Cortex of kidney (tissue), 1 donor: ENCODE results near the gene ATG13.

Experiments
- DNase-seq: peaks from one replicate; lab custom pipeline; 2025; lab: John Stamatoyannopoulos, UW

ATG13 gene

GRCh38 chr11:46607516-46607915 is 9.8 kb upstream of the ATG13 start:
- DNase-seq, result no peak

- no peak for DNase-seq
Measured at GRCh38 chr11:46609386-46609785, 8.0 kb upstream of the ATG13 start.

GRCh38 chr11:46611526-46612304 is 5.6 kb upstream of the ATG13 start:
- DNase-seq, result no peak

GRCh38 chr11:46612326-46612725 is 5.0 kb upstream of the ATG13 start:
- no peak for DNase-seq

- no peak for DNase-seq
Measured at GRCh38 chr11:46615756-46616155, 1.6 kb upstream of the ATG13 start.

DNA sequence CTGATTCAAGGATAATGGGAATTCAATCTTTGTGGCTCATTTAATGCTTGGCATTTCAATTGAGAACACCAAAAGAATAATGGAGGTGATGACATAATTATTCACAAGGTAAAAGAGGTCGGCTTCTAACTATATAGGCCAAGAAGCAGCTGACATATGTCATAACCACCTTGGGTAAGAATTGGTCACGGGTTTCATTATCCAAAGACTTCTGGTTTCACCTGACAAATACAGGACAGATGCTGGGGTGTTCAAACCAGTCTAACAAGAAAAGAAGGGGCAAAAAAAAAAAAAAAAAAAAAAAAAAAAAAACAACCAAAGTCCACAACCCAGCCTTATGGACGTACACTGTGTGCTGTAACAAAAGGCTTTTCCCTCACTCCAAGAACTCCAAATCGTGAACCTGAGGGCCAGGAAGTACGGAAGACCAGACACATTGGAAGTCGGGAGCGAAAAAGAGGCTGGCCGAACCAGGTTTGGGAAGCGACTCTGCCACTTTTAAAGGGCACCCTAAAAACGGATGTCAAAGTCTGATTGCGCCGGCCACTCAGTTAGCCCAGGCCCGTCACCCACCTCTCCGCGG is 711 bp upstream of the ATG13 start:
- DNase-seq, result no peak

DNA sequence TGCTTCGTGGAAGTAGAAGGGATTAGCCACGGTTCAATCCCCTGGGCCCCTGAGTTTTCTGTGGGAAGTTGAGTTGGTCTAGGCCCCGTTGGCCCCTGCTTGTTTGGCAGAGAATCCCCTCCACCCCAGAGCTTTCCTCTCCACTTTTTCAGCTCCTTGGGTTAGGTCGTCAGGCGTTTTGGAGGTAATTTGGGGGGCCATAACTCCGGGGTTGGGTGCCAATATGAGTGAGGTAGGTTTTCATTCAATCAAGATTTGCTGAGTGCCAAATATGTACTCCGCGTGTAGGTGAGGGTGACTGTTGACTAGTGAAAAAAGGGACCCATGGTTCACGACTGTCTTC is 590 bp downstream of the ATG13 start:
- DNase-seq, result no peak

DNA sequence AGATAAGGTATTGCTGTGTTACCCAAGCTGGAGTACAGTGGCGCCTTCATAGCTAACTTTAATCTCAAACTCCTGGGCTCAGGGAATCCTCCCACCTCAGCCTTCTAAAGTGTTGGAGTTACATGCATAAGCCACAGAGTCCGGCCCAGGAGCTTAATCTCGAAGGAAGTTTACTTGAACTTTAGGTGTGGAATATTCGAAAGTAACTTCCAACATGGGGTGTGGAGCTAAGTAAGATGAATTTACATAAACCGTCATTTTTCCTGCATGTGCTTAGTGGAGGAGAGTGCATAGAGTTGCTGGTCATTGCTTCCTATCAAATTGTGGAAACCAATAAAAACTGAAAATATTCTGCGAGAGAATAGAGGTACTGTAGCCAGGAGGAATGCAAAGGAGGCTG is 1.5 kb downstream of the ATG13 start:
- DNase-seq, result no peak

DNA sequence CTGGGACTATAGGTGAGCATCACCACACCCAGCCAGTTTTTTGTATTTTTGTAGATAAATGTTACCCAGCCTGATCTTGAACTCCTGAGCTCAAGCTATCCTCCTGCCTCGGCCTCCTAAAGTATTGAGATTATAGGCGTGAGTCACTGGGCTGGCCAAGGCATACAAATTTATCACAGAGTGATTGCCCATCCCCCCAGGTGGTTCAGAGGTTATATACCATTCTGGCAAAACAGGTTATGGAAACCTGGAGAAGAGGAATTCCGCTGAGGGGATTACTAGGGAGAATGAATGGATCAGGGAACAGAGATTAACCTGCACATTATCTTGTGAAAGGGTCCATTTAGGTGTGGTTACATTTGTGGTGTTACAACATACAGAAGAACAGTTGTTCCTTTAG is 8.1 kb downstream of the ATG13 start:
- DNase-seq, result no peak

DNA sequence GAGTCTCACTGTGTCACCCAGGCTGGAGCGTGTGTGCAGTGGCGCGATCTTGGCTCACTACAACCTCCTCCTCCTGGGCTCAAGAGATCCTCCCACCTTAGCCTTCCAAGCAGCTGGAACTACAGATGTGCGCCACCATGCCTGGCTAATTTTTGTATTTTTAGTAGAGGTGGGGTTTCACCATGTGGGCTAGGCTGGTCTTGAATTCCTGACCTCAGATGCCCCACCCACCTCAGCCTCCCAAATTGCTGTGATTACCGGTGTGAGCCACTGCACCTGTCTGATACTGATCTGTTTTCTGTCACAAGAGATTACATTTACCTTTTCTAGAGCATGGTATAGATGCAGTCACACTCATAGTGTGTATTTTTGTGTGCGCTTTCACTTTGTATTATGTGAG is 11.6 kb downstream of the ATG13 start:
- DNase-seq, result no peak

DNA sequence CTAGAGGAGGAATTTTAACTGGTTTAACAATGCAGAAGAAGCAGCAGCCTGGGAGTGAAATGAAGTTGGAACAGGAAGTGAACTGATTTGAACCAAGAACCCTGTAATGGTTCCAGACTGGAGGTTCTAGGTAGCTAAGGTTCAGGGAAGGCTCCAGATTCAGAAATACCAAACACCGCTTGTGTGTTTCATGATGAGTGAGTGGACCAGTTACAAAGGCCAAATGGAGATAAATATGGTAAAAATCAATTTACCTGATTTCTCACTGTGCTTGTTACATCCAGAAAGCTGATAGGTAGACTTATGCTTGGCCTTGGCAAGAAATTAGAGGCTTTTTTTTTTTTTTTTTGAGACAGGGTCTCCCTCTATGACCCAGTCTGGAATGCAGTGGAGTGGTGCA is 12.9 kb downstream of the ATG13 start:
- no peak for DNase-seq

GRCh38 chr11:46631676-46632075 is 14.3 kb downstream of the ATG13 start:
- DNase-seq, result no peak

DNA sequence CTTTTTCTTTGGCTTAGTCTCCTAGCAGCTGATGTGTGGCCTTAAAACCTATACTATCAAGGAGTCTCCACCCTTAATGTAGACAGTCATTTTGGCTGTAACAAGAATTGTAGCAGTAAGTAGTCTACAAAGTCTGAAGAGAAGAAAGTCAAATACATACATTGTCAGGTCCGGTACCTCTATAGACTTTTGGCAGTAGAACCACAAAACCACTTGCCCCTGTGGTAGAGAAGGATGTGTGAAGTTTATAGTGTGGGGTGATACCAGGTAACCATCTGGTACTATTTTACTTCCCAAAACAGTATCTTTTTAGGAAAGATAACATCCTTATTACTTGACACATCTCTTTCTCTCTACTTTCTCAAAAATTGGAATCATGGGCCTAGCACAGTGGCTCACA is 15.1 kb downstream of the ATG13 start:
- DNase-seq, result no peak

DNA sequence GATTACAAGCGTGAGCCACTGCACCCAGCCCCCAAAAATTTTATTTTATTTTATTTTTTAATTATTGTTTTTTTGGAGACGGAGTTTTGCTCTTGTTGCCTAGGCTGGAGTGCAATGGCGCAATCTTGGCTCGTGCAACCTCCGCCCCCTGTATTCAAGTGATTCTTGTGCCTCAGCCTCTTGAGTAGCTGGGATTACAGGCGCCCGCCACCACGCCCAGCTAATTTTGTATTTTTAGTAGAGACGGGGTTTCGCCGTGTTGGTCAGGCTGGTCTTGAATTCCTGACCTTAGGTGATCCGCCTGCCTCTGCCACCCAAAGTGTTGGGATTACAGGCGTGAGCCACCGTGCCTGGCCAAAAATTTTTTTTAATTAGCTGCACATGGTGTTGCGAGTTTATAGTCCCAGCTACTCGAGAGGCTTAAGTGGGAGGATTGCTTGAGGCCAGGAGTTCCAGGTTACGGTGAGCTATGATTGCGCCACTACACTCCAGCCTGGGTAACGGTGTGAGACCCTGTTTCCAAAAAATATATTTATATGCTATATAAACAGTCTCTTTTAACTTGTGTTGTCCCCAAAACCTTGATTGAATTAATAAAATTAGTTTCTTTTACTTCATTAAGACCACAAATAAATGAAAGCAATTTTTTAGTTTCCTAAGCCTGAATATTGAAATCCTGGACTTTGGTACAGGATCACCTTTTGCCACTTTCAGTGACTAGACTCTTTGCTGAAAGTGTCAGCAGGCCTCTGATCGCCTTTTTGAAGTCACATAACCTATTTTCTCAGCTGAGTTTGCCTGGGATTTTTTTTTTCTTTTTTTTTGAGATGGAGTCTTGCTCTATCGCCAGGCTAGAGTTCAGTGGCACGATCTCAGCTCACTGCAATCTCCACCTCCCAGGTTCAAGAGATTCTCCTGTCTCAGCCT is 16.2 kb downstream of the ATG13 start:
- no peak for DNase-seq

DNA sequence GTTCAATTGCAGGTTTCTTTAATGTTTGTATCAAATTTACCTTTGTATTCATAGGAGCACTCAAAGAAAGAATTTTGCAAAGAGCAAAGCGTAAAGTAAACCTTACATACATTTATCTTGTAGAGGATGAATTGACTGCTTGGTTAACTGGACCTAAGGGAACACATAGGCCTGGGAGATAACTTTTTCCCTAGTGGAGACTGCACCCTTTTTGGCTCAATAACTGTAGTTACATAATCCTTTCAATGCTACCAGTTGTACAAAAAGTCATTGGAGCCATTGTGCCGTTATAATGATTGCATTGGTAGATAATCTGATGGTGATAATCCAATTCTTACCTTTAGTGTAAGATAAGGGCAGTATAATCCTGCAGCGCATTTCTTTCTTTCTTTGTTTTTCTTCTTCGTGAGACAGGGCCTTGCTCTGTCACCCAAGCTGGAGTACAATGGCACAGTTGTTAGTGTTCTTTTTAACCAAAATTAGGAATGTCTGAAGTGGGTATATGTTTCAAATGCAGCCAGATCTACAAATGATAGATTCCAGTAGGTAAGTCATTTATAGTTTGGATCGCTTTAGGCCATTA is 18.3 kb downstream of the ATG13 start:
- DNase-seq, result no peak

GRCh38 chr11:46637546-46637945 is 20.2 kb downstream of the ATG13 start:
- no peak for DNase-seq

- DNase-seq, result no peak
Measured at GRCh38 chr11:46639197-46639839, 22.0 kb downstream of the ATG13 start.

- no peak for DNase-seq
Measured at GRCh38 chr11:46640036-46640788, 22.9 kb downstream of the ATG13 start.

DNA sequence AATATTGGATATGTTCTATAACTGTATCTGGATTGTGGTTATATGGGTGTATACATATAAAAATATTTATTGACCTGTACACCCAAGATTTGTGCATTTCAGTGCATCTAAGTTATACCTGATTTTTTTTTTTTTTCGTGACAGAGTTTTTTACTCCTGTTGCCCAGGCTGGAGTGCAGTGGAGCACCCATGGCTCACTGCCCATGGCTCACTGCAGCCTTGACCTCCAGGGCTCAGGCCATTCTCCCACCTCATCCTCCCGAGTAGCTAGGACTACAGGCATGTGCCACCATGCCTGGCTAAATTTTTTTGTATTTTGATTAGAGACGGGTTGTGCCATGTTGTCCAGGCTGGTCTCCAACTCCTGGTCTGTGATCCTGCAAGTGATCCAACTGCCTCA is 24.3 kb downstream of the ATG13 start:
- DNase-seq, result no peak

GRCh38 chr11:46642627-46643335 is 25.4 kb downstream of the ATG13 start:
- no peak for DNase-seq

DNA sequence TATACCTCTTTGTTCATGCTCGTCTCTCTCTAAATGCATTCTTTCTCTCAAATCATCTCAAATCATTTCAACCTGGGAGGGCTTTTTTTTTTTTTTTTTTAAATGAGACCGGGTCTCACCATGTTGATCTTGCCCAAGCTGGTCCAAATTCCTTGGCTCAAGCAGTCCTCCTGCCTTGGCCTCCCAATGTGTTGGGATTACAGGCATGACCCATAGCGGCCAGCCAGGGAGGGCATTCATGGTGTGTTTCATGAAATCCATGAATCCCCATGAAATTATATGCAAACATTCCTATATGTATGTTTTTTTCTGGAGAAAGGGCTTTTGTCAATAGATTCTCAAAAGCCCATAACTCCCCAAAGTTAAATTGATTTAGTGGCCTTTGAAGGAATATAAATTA is 26.2 kb downstream of the ATG13 start:
- no peak for DNase-seq
